IgD-negative memory B cell (primary cell): Measurements from ENCODE around the gene KCTD12. TPM values are rescaled to one million over a fixed set of nuclear protein-coding genes. Genes with fewer than 3 reads are reported as not detected.
A peak's percentile ranks its signal among the peaks of the same experiment; 100 is the strongest.
"Not testable (repeated sequence)": the region's sequence is repeated elsewhere in the genome, so short reads cannot be mapped to it uniquely, and the experiment has no call there.

Experiments used
- H3K27ac Mint-ChIP-seq, 3 donors: one replicate each; pipeline ENCODE4 v1.8.0; 2020 to 2022; ENCODE audit warnings: mild to moderate bottlenecking in 3 of 3, mixed read lengths in 3 of 3, moderate library complexity in 1 of 3
- H3K27me3 Mint-ChIP-seq: one replicate; pipeline ENCODE4 v1.8.0; 2021; ENCODE audit warnings: mixed read lengths
- H3K36me3 Mint-ChIP-seq: one replicate; pipeline ENCODE4 v1.8.0; 2020; ENCODE audit warnings: mild to moderate bottlenecking, mixed read lengths
- H3K4me1 Mint-ChIP-seq, 3 donors: one replicate each; pipeline ENCODE4 v1.8.0; 2020 to 2022; ENCODE audit warnings: mixed read lengths in 3 of 3, mild to moderate bottlenecking in 1 of 3
- H3K4me3 Mint-ChIP-seq, 4 donors: one replicate each; pipeline ENCODE4 v1.8.0; 2020 to 2022; ENCODE audit warnings: mild to moderate bottlenecking in 4 of 4, mixed read lengths in 4 of 4, moderate library complexity in 3 of 4
- H3K9me3 Mint-ChIP-seq, 3 donors: one replicate each; pipeline ENCODE4 v1.8.0; 2020 to 2021; ENCODE audit warnings: mixed read lengths in 3 of 3, mild to moderate bottlenecking in 1 of 3
- polyA plus RNA-seq: library from polyadenylated mRNA; unstranded; fragments of 300-500 nt; fragmentation: Illumina TruSeq; gene quantifications from one replicate; pipeline ENCODE4 v1.2.3, GENCODE V29; 2021

The KCTD12 gene
- polyA plus RNA-seq, result 0.24 TPM

DNA sequence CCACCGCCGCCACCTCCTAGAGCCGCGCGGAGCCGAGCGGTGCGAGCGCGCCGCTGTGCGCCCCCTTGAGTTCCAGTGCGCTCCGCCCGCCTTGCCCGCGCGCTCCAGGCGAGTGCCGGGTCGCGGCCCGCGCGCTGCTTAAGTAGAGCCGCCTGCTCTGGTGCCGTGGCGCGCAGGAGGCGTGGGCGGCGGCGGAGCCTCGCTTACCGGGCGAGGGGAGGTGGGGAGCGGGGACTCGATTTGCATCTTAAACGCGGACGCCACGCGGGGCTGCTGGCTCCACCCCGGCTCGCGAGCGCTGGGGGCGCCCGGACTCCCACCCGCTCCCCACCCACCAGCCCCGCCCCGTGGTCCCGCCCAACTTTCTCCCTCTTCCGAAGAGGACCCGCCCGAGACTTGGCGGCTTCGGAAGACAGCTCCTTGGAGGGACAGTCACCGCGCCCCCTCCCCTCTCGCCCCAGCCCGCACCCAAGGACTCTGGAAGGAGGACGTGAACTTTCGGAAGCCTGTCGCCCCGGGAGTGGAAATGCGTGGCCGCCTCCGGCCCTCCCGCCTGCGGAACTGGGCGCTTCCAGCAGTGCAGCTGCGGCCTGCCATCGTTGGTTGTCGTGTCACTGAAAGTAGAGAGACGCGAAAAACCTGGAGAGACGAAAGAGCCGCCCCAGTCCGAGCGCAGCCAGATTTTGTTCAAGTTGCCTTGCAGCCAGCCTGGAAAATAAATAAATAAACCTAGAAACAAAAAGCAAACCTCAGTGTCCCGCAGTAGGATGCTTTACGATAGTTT, at the start of gene KCTD12:
TSS of gene KCTD12 (minus strand) at position 114 of the 784 bp plus-strand sequence. CDS start 257 bp downstream, outside the sequence.
- Mint-ChIP-seq H3K4me1 (peaks cover 13 to 20% (median 13%) of the 10 kb centered on the region in 3 donors), H3K27ac (peak within 1 kb of the TSS in 2 of 3 donors; percentile 56 to 74), H3K9me3 (no peaks in the 10 kb centered on the region), H3K4me3 (peak within 1 kb of the TSS; percentile 83 to 97 (median 88)), H3K36me3 (no peaks in the 10 kb centered on the region), H3K27me3 (no peaks in the 10 kb centered on the region)

- Mint-ChIP-seq H3K27ac (no peak overlapping the region), H3K36me3 (peaks cover 4% of the 10 kb centered on the region), H3K4me3 (no peak overlapping the region), H3K4me1 (no peaks in the 10 kb centered on the region), H3K27me3 (peaks cover 7% of the 10 kb centered on the region), H3K9me3 (peaks cover 0 to 6% (median 2%) of the 10 kb centered on the region in 3 donors)
These were observed 48.5 kb upstream of the KCTD12 start for GRCh38 chr13:76934671-76935070.

GRCh38 chr13:76932076-76932475, 45.9 kb upstream of the KCTD12 start:
- H3K36me3 Mint-ChIP-seq, result peaks cover 2% of the 10 kb centered on the region
- no peak overlapping the region for H3K4me3 Mint-ChIP-seq
- no peak overlapping the region for H3K27ac Mint-ChIP-seq
- peaks cover 0 to 3% (median 0%) of the 10 kb centered on the region in 3 donors for H3K4me1 Mint-ChIP-seq
- H3K27me3 Mint-ChIP-seq, result peaks cover 3% of the 10 kb centered on the region
- H3K9me3 Mint-ChIP-seq, result peaks cover 2 to 6% (median 3%) of the 10 kb centered on the region in 3 donors

GRCh38 chr13:76929851-76930374, 43.7 kb upstream of the KCTD12 start:
- peaks cover 0 to 3% (median 2%) of the 10 kb centered on the region in 3 donors for H3K9me3 Mint-ChIP-seq
- no peak overlapping the region for H3K27ac Mint-ChIP-seq
- no peaks in the 10 kb centered on the region for H3K36me3 Mint-ChIP-seq

GRCh38 chr13:76929320-76929719, 43.1 kb upstream of the KCTD12 start:
- Mint-ChIP-seq H3K27ac (no peak overlapping the region), H3K36me3 (no peaks in the 10 kb centered on the region), H3K4me3 (no peak overlapping the region), H3K9me3 (peaks cover 0 to 3% (median 2%) of the 10 kb centered on the region in 3 donors), H3K4me1 (peaks cover 0 to 3% (median 0%) of the 10 kb centered on the region in 3 donors), H3K27me3 (peaks cover 3% of the 10 kb centered on the region)

More at GRCh38 chr13:76929851-76930374, 43.7 kb upstream of the KCTD12 start:
- peaks cover 3% of the 10 kb centered on the region for H3K27me3 Mint-ChIP-seq
- no peak overlapping the region for H3K4me3 Mint-ChIP-seq
- peaks cover 0 to 3% (median 0%) of the 10 kb centered on the region in 3 donors for H3K4me1 Mint-ChIP-seq

DNA sequence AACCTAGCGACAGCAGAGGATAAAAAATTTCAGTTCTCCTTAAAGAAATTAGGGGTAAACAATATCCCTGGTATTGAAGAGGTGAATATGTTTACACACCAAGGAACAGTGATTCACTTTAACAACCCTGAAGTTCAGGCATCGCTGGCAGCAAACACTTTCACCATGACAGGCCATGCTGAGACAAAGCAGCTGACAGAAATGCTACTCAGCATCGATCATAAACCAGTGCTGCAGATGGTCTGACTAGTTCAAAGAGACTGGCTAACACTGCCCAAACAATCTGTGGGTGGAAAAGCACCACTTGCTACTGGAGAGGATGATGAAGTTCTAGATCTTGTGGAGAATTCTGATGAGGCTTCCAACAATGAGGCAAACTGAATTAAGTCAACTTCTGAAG, 42.3 kb upstream of the KCTD12 start:
- Mint-ChIP-seq H3K36me3 (no peaks in the 10 kb centered on the region), H3K27me3 (peaks cover 3% of the 10 kb centered on the region), H3K4me1 (peaks cover 0 to 3% (median 0%) of the 10 kb centered on the region in 3 donors), H3K9me3 (peaks cover 0 to 3% (median 2%) of the 10 kb centered on the region in 3 donors), H3K4me3 (no peak overlapping the region), H3K27ac (no peak overlapping the region)

GRCh38 chr13:76927955-76928354, 41.8 kb upstream of the KCTD12 start:
- no peak overlapping the region for H3K27ac Mint-ChIP-seq
- peaks cover 3% of the 10 kb centered on the region for H3K27me3 Mint-ChIP-seq

GRCh38 chr13:76925115-76925514, 38.9 kb upstream of the KCTD12 start:
- Mint-ChIP-seq H3K36me3 (no peaks in the 10 kb centered on the region), H3K4me3 (no peak overlapping the region), H3K27ac (no peak overlapping the region), H3K9me3 (peaks cover 4 to 5% (median 4%) of the 10 kb centered on the region in 3 donors), H3K27me3 (peaks cover 1% of the 10 kb centered on the region), H3K4me1 (peaks cover 0 to 3% (median 0%) of the 10 kb centered on the region in 3 donors)

More at GRCh38 chr13:76927955-76928354, 41.8 kb upstream of the KCTD12 start:
- no peaks in the 10 kb centered on the region for H3K36me3 Mint-ChIP-seq
- H3K9me3 Mint-ChIP-seq, result peaks cover 0 to 3% (median 2%) of the 10 kb centered on the region in 3 donors
- H3K4me1 Mint-ChIP-seq, result peaks cover 0 to 3% (median 0%) of the 10 kb centered on the region in 3 donors
- no peak overlapping the region for H3K4me3 Mint-ChIP-seq

GRCh38 chr13:76921516-76921915, 35.3 kb upstream of the KCTD12 start:
- H3K27me3 Mint-ChIP-seq, result peaks cover 10% of the 10 kb centered on the region
- peaks cover 5 to 8% (median 8%) of the 10 kb centered on the region in 3 donors for H3K9me3 Mint-ChIP-seq
- H3K36me3 Mint-ChIP-seq, result no peaks in the 10 kb centered on the region
- no peak overlapping the region for H3K4me3 Mint-ChIP-seq
- H3K27ac Mint-ChIP-seq, result no peak overlapping the region
- H3K4me1 Mint-ChIP-seq, result no peaks in the 10 kb centered on the region

DNA sequence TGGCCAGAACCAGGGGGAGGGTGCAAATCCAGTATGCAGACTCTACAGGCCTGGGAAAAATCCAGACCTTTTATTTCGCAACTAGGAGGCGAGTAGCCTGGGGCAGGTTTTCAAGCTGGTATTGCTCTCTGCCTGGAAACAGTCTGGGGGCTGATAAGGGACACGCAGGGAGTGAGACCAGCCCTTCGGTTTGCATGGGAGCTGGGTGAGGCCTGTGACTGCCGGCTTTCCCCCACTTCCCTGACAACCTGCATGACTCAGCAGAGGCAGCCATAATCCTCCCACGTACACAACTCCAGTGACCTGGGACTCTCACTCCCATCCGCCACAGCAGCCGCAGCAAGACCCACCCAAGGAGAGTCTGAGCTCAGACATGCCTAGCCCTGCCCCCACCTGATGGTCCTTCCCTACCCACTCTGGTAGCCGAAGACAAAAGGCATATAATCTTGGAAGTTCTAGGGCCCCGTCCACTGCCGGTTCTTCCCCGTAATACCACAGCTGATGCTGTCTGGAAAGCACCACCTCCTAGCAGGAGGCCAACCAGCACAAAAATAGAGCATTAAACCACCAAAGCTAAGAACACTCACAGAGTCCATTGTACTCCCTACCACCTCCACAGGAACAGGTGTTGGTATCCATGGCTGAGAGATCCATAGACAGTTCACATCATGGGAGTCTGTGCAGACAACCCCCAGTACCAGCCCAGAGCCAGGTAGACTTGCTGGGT, 31.7 kb upstream of the KCTD12 start:
- H3K36me3 Mint-ChIP-seq, H3K9me3 Mint-ChIP-seq, H3K4me3 Mint-ChIP-seq, H3K4me1 Mint-ChIP-seq: not testable (repeated sequence)
- H3K27me3 Mint-ChIP-seq, result peaks cover 17% of the 10 kb centered on the region
- H3K27ac Mint-ChIP-seq, result peak overlapping the region in 1 of 3 donors; percentile 11

DNA sequence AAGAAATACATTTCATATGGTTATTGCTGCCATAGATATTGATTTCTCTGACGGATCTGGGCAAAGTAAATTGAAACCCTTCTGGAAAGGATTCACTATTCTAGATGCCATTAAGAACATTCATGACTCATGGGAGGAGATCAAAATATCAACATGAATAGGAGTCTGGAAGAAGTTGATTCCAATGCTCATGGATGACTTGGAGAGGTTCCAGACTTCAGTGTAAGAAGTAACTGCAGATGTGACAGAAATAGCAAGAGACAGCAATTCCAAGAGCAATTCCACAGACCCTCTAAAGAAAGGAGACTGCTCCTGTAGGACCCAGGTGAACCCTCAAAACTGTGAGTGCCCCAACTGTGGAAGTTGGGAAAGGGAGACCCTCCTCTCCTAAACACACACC, 30.9 kb upstream of the KCTD12 start:
- no peaks in the 10 kb centered on the region for H3K4me1 Mint-ChIP-seq
- H3K27me3 Mint-ChIP-seq, result peaks cover 18% of the 10 kb centered on the region
- peaks cover 5 to 8% (median 8%) of the 10 kb centered on the region in 3 donors for H3K9me3 Mint-ChIP-seq
- H3K36me3 Mint-ChIP-seq, result no peaks in the 10 kb centered on the region
- no peak overlapping the region for H3K4me3 Mint-ChIP-seq
- no peak overlapping the region for H3K27ac Mint-ChIP-seq

DNA sequence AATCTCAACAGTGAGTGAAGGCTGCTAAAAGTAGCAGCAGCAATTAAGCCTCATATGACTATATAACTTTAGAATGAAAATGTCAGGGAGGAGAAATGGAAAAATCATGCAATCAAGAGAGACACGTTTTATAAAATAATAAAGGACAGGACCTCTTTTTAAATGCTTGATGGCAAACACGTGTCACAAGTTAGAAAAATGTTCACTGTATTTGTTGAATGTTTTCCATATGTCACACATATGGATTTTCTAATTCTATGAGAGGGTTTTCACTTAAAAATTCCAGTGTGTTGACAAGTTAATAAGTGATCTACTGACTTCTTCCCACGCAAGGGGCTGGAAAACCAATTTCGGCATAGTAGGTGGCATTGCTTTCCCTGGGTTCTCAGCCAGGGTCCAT, 27.7 kb upstream of the KCTD12 start:
- no peaks in the 10 kb centered on the region for H3K9me3 Mint-ChIP-seq
- H3K4me3 Mint-ChIP-seq, result no peak overlapping the region
- H3K36me3 Mint-ChIP-seq, result peaks cover 4% of the 10 kb centered on the region
- H3K4me1 Mint-ChIP-seq, result no peaks in the 10 kb centered on the region
- peaks cover 19% of the 10 kb centered on the region for H3K27me3 Mint-ChIP-seq
- no peak overlapping the region for H3K27ac Mint-ChIP-seq

GRCh38 chr13:76912476-76912875, 26.3 kb upstream of the KCTD12 start:
- Mint-ChIP-seq H3K9me3 (no peaks in the 10 kb centered on the region), H3K4me3 (no peak overlapping the region), H3K36me3 (peaks cover 4% of the 10 kb centered on the region), H3K4me1 (no peaks in the 10 kb centered on the region), H3K27ac (no peak overlapping the region), H3K27me3 (peaks cover 18% of the 10 kb centered on the region)

- H3K36me3 Mint-ChIP-seq, result peaks cover 4% of the 10 kb centered on the region
- no peak overlapping the region for H3K27ac Mint-ChIP-seq
- peaks cover 2% of the 10 kb centered on the region for H3K27me3 Mint-ChIP-seq
- peaks cover 0 to 7% (median 0%) of the 10 kb centered on the region in 3 donors for H3K9me3 Mint-ChIP-seq
- no peak overlapping the region for H3K4me3 Mint-ChIP-seq
- H3K4me1 Mint-ChIP-seq, result peaks cover 0 to 1% (median 0%) of the 10 kb centered on the region in 3 donors
These were observed 18.3 kb upstream of the KCTD12 start for GRCh38 chr13:76904507-76904906.
